ENCODE measurements around the gene ZMPSTE24.

GRCh38 chr1:40332695-40333094 lies 74.7 kb downstream of the ZMPSTE24 start:
- TF ChIP-seq CTCF (conservative IDR thresholded peaks at IDR 0.05 in 1 of 2, IDR thresholded peaks at IDR 0.05 in 1 of 2; ENCODE audit: low read depth in 1 of 2, low read length in 2 of 2) (no peak), EZH2 (IDR thresholded peaks at IDR 0.05; ENCODE audit: low read length, missing control alignments) (no peak)
